Heart left ventricle (tissue), 16 donors: Measurements from ENCODE around the gene NLRC5. TPM values are rescaled to one million over a fixed set of nuclear protein-coding genes. Genes with fewer than 3 reads are reported as not detected.

Experiments
- ATAC-seq, 4 donors: fragments of 200-7000 bp; cut with Tn5 transposase; one replicate each; pipeline ENCODE4 v1.9.1; 2020 to 2022; ENCODE audit warnings: moderate library complexity in 4 of 4, mild to moderate bottlenecking in 3 of 4, moderate number of reproducible peaks in 1 of 4
- DNase-seq, 5 donors: peaks; one replicate each; pipeline ENCODE4 v3.0.0-alpha.2; 2020
- H3K27ac ChIP-seq, 12 donors: fragments of 200-600 bp; sonication (generic) in 4 of 12; one replicate each; pipeline versions ENCODE4 v1.5.0 to v1.8.0; 2016 to 2022; ENCODE audit warnings: mild to moderate bottlenecking in 2 of 12
- H3K27me3 ChIP-seq, 9 donors: fragments of 200-600 bp; sonication (generic) in 2 of 9; one replicate each; pipeline versions ENCODE4 v1.5.1 to v1.8.0; 2016 to 2022; ENCODE audit warnings: mild to moderate bottlenecking in 3 of 9
- H3K36me3 ChIP-seq, 9 donors: fragments of 200-600 bp; sonication (generic) in 2 of 9; one replicate each; pipeline versions ENCODE4 v1.5.0 to v1.8.0; 2018 to 2022; ENCODE audit warnings: mild to moderate bottlenecking in 2 of 9
- H3K4me1 ChIP-seq, 12 donors: fragments of 200-600 bp; sonication (generic) in 4 of 12; one replicate each; pipeline versions ENCODE4 v1.5.0 to v1.8.0; 2016 to 2022; ENCODE audit warnings: mild to moderate bottlenecking in 3 of 12
- H3K4me3 ChIP-seq, 12 donors: fragments of 200-600 bp; sonication (generic) in 4 of 12; one replicate each; pipeline versions ENCODE4 v1.5.0 to v1.8.0; 2017 to 2022; ENCODE audit warnings: mild to moderate bottlenecking in 9 of 12, moderate library complexity in 4 of 12
- H3K9me3 ChIP-seq, 12 donors: fragments of 200-600 bp; sonication (generic) in 4 of 12; one replicate each; pipeline versions ENCODE4 v1.5.0 to v1.8.0; 2016 to 2022; ENCODE audit warnings: mild to moderate bottlenecking in 1 of 12
- CTCF ChIP-seq, 12 donors: fragments of 200-600 bp; sonication (generic) in 4 of 12; IDR thresholded peaks; one replicate each; pipeline versions ENCODE4 v1.5.0 to v1.8.0; 2018 to 2022; ENCODE audit warnings: antibody characterized with exemption in 12 of 12, mild to moderate bottlenecking in 5 of 12
- POLR2A ChIP-seq, 2 donors: fragments of 450-650 bp; IDR thresholded peaks; one replicate each; pipeline ENCODE4 v1.6.1; 2017; ENCODE audit warnings: antibody characterized with exemption in 2 of 2, mild to moderate bottlenecking in 2 of 2, moderate library complexity in 2 of 2
- WGBS, 4 donors: extraction: QIAGEN DNeasy Blood & Tissue Kit in 2 of 4; methylation state at CpG; one replicate each; pipeline versions ENCODE4 v1.1.5 to v1.1.7; 2013 to 2018; 5-methylcytosine and 5-hydroxymethylcytosine counted together
- intact Hi-C, 10 donors: fragments of 100-400 bp; cut with DNase I; formaldehyde crosslinking; loops; one replicate each; pipeline versions ENCODE4 v1.11.1 to v1.14.2; 2022
- polyA plus RNA-seq, 2 donors: library from polyadenylated mRNA; stranded (reverse); fragments of 200-250 nt; gene quantifications; one replicate each; pipeline ENCODE4 v1.2.3, GENCODE V29; 2013
- total RNA-seq, 9 donors: library from RNA; depleted of rRNA in 2 of 9; stranded (reverse); fragments of >200 nt in 2 of 9; fragmentation: NEBNext Ultra II Directional in 3 of 9; extraction: Animal tissue kit (Norgen Biotek cat#: 25700) in 3 of 9; gene quantifications; one replicate each; pipeline versions ENCODE4 v1.1.0 to v1.2.4, GENCODE V29; 2016 to 2023
- donor health status: ischemic (EF 13 %, LVEDD 7.1; RV severe dilation, severe dysfunction).
- donor health status: healthy with polysubstance abuse.
- donor health status: DM: no; HTN: yes; CAD: no.
- donor health status: DM: no; HTN: no; CAD: no.
- donor health status: ischemic (EF 25% LVEDD 6.9; RV normal size, moderate dysfunction).
- donor health status: ischemic (EF 25% LVEDD 5.7; RV mildly dilated, moderate dysfunction).
- donor health status: healthy.
- donor health status: DM: yes; HTN: yes; CAD: no.
- donor health status: ischemic (EF 35%, LVEDD 5.7; RV mildly dilated, moderate dysfunction).
- donor health status: nonischemic (EF 11% LVEDD 7.7; RV severe dilation, severe dysfunction).
- donor health status: DM: yes; HTN: yes; CAD: no.
- donor health status: PGD.
- donor health status: ischemic (EF 29% LVEDD 5.4; RV normal size, mild dysfunction).
- donor health status: nonischemic (EF 23%, LVEDD 6.1; RV moderate dilation, normal function).

Gene NLRC5
- total and polyA plus RNA-seq, 11 donors = 5.8 to 98.6 (median 9.9) TPM

GRCh38 chr16:56961851-56962281 is 27.5 kb upstream of the NLRC5 start, which contains the start of gene CETP:
Gene CETP (plus strand): TSS chr16:56961950. CDS start chr16:56961980, 30 bp downstream.
- intact Hi-C loops = loop anchor here in 7 of 10 donors (5.0 to 10.0 kb wide), 4 partner anchors 83 to 205 kb away; no protein-coding TSS in a partner anchor
- 34 to 43% (median 41%) methylated on average over 7 to 12 of the region's 12 CpGs for WGBS, 4 donors
- no peak for TF ChIP-seq POLR2A (IDR thresholded peaks at IDR 0.05)
- no peak for TF ChIP-seq CTCF (IDR thresholded peaks at IDR 0.05)
- DNase-seq (peak in 1 of 5 donors; percentile 45), ATAC-seq (peak in 3 of 4 donors; percentile 30 to 41 (median 35))
- H3K36me3 ChIP-seq = no peaks in the 10 kb centered on the region
- H3K4me3 ChIP-seq = no peak within 1 kb of the TSS
- H3K27me3 ChIP-seq = no peaks in the 10 kb centered on the region
- no peaks in the 10 kb centered on the region for H3K9me3 ChIP-seq
- H3K27ac ChIP-seq = peak within 1 kb of the TSS in 8 of 12 donors; percentile 5 to 65 (median 38)
- peaks cover 9 to 62% (median 38%) of the 10 kb centered on the region in 12 donors for H3K4me1 ChIP-seq

GRCh38 chr16:56964243-56965148 is 24.9 kb upstream of the NLRC5 start:
- ATAC-seq (peak; percentile 56 to 73 (median 68)), DNase-seq (peak; percentile 87 to 95 (median 88))
- intact Hi-C loops = loop anchor here in 9 of 10 donors (1.0 to 10.0 kb wide), 10 partner anchors 22 to 203 kb away; no protein-coding TSS in a partner anchor
- Histone ChIP-seq H3K27ac (peak overlapping the region in 2 of 12 donors; percentile 37 to 78), H3K27me3 (no peaks in the 10 kb centered on the region), H3K4me1 (peaks cover 9 to 63% (median 38%) of the 10 kb centered on the region in 12 donors), H3K36me3 (no peaks in the 10 kb centered on the region), H3K9me3 (no peaks in the 10 kb centered on the region), H3K4me3 (peak overlapping the region in 1 of 12 donors; percentile 12)
- 42 to 60% (median 49%) methylated on average over 24 to 30 of the region's 30 CpGs for WGBS, 4 donors
- TF ChIP-seq CTCF (IDR thresholded peaks at IDR 0.05) = peak; percentile 80 to 100 (median 94)
- TF ChIP-seq POLR2A (IDR thresholded peaks at IDR 0.05) = no peak

- Histone ChIP-seq H3K9me3 (no peaks in the 10 kb centered on the region), H3K4me1 (peaks cover 9 to 56% (median 36%) of the 10 kb centered on the region in 12 donors), H3K36me3 (no peaks in the 10 kb centered on the region), H3K27me3 (no peaks in the 10 kb centered on the region), H3K4me3 (no peak overlapping the region), H3K27ac (peak overlapping the region in 9 of 12 donors; percentile 10 to 78 (median 37))
- no peak for ATAC-seq
- no peak for TF ChIP-seq CTCF (IDR thresholded peaks at IDR 0.05)
- no peak for TF ChIP-seq POLR2A (IDR thresholded peaks at IDR 0.05)
- 68 to 87% (median 71%) methylated on average over 12 of the region's 12 CpGs for WGBS, 4 donors
- no peak for DNase-seq
- intact Hi-C loops = loop anchor here in 4 of 10 donors (2.0 to 10.0 kb wide), 7 partner anchors 21 to 199 kb away; no protein-coding TSS in a partner anchor
Measured at GRCh38 chr16:56965149-56966092, 23.9 kb upstream of the NLRC5 start.
